ENCODE measurements around the gene KCND3.

Gene KCND3

GRCh38 chr1:111737216-111738132 lies 252.0 kb downstream of the KCND3 start:
- no peak for DNase-seq

DNA sequence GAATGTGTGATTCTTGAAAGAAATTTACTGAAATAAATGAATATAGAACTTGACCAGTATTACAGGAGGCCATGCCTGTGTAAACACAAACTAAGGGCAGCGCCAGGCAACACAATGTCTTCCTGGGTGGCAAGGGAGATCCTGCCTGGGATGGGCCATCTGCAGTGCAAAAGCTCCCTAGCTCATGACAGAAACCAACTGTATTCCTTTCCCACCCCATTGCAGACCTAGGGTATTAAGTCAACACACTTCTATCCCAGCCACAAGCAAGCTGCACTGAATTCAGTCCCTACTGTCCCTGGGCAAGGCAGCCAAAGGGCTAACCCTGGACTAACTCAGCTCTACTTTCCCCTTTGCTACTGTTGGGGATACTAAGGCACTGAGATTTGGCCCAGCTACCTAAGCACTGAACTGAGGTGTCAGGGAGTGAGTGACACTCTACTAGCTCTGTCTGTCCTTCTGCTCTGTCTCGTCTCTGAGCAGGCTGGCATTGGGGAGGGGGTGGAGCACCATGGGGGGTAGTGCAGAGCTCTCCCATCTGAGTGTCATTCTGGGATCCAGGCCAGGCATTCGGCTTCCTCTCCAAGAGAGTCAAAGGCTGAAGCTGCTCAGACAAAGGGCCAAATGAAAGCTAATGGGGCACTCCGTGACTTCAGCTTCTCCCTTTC lies 252.8 kb downstream of the KCND3 start:
- no peak for DNase-seq

DNA sequence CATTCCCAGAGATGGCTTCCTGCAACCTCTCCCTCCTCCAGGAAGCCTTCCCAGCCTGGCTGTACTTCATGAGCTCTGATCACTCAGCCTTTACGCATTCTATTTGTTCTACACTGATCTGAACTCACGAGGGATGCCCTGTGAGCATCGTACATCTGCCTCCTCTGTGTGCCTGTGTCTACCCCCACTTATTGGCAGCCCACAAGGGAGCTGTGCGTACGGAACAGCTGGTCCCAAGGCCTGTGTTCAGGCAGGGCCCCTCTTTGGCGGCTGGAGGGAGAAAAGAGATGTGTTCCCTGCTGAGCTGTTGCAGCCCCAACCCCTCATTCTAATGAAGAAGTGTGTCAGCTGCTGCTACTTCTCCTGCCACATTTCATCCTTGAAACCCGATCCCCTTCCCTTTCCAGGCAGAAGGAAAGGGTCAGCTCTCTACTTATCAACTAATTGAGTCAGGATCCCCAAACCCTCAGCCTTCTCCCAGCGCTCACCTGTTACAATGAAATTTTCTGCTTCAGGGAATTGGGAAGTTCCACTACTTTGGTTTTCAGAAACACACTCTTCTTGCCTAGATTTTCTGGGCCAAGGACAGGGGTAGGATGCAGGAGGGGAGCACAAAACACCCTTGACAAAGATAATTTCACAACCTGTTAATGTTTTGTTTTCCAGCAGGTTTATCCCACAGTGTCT lies 253.5 kb downstream of the KCND3 start:
- no peak for DNase-seq

- DNase-seq, result no peak
These were observed 254.1 kb downstream of the KCND3 start for GRCh38 chr1:111735321-111735720.

DNA sequence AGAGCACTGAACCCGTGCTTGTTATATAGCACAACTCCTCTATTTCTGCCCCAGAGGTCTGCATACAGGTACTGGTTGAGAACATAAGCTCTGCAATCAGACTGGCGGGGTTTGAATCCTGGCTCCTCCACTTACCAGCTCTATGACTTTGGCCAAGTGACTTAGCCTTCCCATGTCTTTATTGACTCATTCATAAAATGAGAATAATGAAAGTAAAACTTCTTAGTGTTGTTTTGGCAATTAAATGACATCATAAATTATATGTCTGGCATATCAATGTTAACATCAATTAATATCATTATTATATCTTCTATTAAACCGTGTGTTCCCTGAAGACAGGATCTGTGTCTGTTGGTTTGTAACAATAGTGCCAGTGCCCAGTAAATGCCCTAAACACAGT lies 254.6 kb downstream of the KCND3 start:
- no peak for DNase-seq

DNA sequence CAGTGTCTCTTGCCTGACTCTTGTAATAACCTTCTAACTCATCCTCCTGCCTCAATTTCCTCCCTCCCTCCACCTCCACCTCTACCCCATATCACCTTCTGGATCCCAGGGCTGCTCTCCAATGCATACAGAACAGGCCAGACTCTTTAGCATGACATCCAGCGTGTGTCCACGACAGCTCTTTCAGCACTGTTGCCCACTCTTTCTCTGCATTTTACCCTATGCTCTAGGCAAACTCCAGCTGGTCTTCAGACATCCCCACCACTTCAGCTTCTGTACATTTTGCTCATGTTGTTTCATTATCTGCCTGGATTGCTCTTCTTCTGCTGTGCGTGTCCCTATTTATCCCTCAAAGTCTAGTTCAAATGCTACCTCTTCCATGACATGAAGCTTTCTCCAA lies 255.0 kb downstream of the KCND3 start:
- no peak for DNase-seq

DNA sequence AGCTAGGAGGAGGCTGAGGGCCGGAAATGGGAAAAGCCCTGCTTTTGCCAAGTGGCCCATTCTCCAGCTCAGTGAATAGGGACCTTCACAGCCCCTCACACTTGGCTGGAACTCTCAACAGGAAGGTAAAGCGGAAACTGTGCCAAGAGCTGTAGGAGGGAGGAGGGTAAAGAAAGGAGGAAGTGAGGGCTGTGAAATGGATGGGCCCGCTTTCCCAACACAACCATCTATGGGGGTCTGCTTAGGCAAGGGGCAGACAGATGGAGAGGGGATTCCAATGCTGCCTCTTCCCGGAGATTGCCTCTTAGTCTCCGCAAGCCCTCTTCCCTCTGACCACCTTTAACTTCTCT lies 255.5 kb downstream of the KCND3 start:
- DNase-seq, result no peak

DNA sequence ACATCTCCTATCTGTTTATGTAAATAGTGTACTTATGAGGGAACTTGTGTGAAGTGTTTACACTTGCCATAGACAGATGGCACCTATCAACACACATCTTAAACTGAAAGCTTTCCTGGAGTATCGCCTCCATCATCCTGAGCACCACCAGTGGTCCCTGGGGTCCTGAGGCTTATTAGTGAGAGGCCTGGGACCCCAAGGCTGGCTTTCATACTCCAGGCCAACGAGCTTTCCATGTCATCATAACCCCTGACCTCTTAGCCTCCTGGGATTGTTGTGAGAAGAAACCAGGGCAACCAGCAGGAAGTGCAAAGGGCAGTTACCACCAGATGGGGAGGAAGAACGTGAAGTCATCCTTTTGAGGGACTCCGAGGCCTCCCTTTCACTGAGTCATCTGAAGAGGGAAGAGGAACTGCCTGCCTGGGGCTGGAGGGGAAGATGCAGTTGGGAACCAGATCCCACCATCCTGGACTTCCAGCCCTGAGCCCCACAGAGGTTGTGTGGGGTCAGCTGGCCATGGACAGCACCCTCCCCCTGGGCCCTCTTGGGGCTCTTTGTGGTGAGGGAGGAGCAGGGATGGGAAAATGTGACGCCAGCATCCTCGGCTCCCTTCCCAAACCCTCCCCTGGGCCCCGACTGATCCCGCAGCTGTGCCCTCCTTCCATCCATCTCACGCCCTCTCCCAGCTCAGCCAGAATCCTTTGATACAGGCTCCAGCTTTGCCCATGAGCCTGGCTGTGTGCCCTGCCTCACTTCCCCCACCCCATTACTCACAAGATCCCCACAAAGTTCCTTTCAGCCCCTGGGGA lies 256.1 kb downstream of the KCND3 start:
- peak; percentile 40 for DNase-seq

GRCh38 chr1:111732718-111733117 lies 256.8 kb downstream of the KCND3 start:
- no peak for DNase-seq

DNA sequence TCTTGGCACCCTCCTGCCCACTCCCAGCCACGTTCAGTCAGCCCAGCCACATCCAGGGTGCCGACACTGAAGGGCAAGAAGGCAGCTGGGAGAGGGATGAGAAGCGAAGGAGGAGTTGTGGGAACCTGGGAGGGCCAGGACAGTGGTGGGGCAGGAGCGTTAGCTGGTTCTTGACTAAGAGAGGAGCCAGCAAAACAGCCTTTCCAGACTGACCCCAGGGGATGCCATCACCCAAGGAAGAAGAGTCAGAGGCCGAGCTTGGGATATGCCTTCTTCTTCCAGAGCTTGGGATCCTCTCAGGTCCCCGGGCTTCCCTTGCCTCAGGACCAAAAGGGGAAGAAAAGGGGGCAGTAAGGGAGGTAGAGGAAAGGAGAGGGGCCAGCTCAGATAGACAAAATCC lies 257.5 kb downstream of the KCND3 start:
- DNase-seq, result no peak

GRCh38 chr1:111730706-111731105 lies 258.8 kb downstream of the KCND3 start:
- no peak for DNase-seq

DNA sequence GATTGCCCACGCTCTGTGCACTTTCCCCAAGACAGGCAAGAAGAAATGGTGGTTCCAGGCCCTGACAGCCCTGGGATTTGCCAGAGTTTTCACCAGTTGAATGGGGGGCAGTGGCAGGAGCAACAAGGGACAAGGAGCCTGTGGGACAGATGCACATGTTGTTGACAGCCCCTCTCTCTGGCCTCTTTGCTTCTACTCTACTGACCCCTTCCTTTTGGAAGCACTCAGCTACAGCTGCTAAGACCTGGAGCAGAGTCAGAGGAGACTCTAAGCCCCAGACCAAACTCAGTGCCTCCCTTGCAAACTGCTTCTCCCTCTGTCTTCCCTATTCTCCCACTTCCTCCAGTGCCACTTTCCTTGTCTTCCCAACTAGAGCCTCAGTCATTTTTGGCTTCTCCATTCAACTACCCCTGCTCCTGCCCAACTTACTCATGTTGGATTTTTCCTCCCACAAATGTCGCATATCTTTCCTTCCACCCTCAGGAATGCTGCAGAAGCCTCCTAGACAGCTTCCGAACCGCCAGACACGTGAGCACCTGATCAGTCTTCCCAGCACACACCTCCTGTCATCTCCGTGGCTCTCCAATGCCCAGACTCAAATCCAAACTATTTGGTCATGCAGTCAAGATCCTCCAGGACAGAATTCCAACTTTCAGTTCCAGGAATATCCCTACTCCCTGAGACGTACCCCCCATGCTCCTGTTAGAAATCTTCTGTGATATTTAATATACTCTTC lies 259.4 kb downstream of the KCND3 start:
- no peak for DNase-seq

- DNase-seq, result no peak
These were observed 260.1 kb downstream of the KCND3 start for GRCh38 chr1:111729271-111729921.

GRCh38 chr1:111727056-111727455 lies 262.4 kb downstream of the KCND3 start:
- no peak for DNase-seq

GRCh38 chr1:111725192-111725591 lies 264.3 kb downstream of the KCND3 start:
- DNase-seq, result no peak

DNA sequence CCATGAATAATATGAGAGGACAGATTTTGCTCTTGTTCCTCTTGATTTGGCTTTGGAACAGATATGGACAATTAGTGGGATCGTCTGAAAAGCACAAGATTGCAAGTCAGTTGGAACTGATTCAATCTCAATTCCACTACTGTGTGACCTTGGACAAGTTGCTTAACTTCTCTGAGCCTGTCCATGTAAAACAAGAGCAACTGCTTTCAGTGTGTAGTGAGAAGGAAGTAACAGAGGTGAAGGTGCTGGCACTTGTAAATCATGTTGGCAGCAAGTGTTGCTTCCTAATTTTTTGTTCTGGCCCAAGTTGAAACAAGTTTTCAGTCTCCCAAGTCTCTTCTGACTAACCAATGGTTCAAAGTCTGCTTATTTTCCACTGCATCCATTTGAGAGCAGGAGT lies 265.6 kb downstream of the KCND3 start:
- no peak for DNase-seq

GRCh38 chr1:111723091-111723806 lies 266.2 kb downstream of the KCND3 start:
- peak; percentile 57 for DNase-seq

- no peak for DNase-seq
These were observed 268.3 kb downstream of the KCND3 start for GRCh38 chr1:111720977-111721786.

Measured in CD4-positive, alpha-beta T cell treated with Interleukin-21 for 1 hour (primary cell).